SHP77 (cell line): ENCODE results near the gene GAREM1.
A peak's percentile ranks its signal among the peaks of the same experiment; 100 is the strongest.

Experiments
- DNase-seq, 2 experiments: peaks; one replicate each; lab custom pipeline; 2025; lab: John Stamatoyannopoulos, UW

Gene GAREM1

DNA sequence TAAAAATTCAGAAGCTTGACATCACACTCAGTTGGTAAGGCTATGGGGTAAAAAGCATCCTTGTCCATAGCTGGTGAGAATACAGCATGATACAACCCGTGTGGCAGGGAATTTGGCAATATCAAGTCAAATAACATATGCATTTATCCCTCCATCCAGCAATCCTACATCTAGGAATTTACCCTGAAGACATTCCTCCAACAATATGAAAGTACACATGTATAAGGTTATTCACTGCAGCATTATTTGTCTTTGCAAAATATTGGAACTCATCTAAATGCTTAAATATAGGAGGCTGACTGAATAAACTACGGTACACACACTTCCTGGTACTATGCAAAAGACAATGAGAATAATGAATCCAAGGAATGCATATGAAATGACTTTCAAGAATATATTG is 179.9 kb downstream of the GAREM1 start:
- no peak for DNase-seq

DNA sequence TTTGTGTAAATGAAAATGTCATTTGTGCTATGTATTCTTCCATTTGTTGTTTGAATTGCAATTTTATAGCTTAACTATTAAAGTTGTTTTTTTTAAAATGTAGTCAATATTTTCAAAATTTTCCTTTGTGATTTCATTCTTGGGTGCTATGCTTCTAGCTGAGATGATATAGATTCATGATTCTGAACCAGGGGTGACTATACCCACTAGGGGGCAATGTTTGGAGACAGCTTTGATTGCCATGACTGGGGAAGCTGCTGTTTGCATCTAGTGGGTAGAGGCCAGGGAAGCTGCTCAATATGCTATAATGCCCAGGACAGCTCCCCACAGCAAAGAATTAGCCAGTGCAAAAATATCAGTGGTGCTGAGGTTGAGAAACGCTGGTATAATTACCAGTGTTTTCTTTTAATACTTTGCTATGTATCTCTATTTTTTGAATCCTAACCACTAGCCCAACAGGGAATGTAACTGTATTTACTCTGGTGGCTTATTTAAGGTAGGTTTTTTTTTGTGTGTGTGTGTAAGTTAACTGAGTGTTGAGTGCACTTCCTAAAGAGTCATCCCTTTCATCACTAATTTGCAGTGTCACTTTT is 181.1 kb downstream of the GAREM1 start:
- DNase-seq, result peak; percentile 72 to 80

DNA sequence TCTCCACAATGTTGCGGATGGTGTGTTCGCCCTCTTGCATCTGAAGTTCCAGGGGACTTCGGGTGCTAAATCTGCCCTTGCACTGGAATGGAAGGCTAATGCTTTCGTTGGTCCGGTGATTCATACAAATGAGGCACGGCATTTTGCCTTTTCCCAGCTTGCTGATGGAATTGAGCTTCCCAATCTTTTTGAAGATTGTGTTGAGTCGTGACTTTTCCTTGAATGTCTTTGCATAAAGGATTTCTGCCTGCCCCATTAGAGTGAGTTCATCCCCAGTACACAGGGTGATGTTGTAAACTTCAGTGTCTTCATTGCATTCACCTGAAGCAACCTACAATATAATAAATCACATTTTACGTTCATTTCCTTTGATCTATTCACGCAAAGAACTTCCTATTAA is 182.8 kb downstream of the GAREM1 start:
- no peak for DNase-seq

GRCh38 chr18:32287249-32287648 is 183.4 kb downstream of the GAREM1 start:
- DNase-seq, result no peak

GRCh38 chr18:32286749-32287148 is 183.9 kb downstream of the GAREM1 start:
- DNase-seq, result no peak

- DNase-seq, result no peak
These were observed 186.4 kb downstream of the GAREM1 start for GRCh38 chr18:32284284-32284683.

- no peak for DNase-seq
These were observed 189.8 kb downstream of the GAREM1 start for GRCh38 chr18:32280911-32281310.

- DNase-seq, result no peak
These were observed 190.4 kb downstream of the GAREM1 start for GRCh38 chr18:32280188-32280783.

GRCh38 chr18:32278177-32278799 is 192.4 kb downstream of the GAREM1 start:
- no peak for DNase-seq

DNA sequence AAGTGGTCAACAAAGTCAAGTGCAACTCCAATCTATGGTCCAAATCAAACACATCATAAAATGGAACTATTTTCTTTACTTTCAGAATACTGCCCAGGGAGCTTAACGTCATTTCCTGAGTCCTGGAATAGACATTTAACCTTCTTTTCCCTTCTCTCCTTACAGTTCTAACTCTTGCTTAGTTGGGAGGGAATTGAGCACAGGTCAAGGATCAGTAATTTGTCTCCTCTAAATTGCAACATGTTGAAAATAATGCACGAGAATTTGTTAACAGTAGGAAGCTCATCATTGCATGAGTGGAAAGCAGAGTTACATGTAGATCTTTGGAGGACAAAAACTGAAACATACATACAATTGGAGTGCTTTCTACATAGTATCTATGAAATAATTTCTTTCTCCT is 193.1 kb downstream of the GAREM1 start:
- no peak for DNase-seq

DNA sequence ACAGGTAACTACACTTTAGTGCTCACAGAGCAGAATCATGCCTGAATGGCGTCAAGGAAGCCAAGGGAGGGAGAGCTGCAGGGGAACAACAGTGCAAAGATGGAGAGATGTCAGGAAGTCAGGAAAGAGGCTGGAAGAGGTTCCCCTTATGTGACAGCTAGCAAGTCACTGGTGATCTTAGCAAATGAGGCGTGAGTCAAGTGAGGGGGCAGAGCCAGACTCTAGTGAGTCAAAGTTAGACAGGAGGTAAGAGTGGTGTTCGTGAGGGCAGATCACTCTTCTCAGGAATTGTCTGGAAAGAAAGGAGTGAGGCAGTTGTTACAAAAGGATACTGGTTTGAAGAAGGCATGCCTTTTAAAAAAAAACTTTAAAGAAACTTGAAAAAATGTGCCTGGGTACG is 193.8 kb downstream of the GAREM1 start:
- no peak for DNase-seq

GRCh38 chr18:32276256-32276655 is 194.4 kb downstream of the GAREM1 start:
- no peak for DNase-seq

DNA sequence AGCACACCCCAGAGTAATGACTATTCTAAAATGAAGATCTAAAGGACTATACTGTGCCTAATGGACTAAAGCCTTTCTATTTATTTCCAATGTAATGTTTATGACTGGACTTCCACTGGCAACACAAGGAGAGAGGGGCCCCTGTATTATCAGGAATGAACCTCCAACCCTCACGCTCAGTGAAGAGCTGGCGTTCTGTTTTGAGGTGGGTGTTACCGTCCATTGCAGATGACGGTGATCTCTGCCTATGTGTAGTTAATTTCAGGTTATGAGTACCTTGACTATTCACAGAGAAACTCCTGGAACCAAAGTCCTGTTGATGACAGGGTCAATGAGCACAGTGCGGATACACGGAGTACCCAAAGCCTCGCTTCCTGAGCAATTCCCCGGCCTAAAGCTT is 195.5 kb downstream of the GAREM1 start:
- DNase-seq, result no peak

- DNase-seq, result no peak
These were observed 196.4 kb downstream of the GAREM1 start for GRCh38 chr18:32274307-32274706.

- DNase-seq, result peak; percentile 8 to 28
These were observed 198.9 kb downstream of the GAREM1 start for GRCh38 chr18:32271672-32272208.

GRCh38 chr18:32270341-32270740 is 200.3 kb downstream of the GAREM1 start:
- no peak for DNase-seq

GRCh38 chr18:32267463-32267862 is 203.2 kb downstream of the GAREM1 start:
- DNase-seq, result peak; percentile 65 to 73

GRCh38 chr18:32264401-32264800 is 206.3 kb downstream of the GAREM1 start:
- DNase-seq, result no peak

DNA sequence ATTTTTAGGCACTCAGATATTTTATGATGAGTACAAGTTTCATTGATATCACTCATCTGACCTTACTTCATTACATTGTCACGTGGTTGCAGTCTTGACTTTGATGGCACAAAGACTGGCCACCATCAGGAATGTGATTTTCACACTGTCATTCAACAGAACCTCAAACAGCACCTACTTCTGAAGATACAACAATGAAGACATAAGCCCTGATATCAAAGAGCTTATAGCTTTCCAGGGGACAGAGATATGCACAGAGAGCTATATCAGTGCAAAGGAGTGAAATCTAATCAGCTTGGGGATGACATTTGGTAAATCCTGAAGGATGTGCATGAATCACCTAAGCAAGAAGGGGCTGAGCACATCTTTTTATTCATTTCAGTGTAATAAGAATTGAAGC is 208.6 kb downstream of the GAREM1 start:
- no peak for DNase-seq

DNA sequence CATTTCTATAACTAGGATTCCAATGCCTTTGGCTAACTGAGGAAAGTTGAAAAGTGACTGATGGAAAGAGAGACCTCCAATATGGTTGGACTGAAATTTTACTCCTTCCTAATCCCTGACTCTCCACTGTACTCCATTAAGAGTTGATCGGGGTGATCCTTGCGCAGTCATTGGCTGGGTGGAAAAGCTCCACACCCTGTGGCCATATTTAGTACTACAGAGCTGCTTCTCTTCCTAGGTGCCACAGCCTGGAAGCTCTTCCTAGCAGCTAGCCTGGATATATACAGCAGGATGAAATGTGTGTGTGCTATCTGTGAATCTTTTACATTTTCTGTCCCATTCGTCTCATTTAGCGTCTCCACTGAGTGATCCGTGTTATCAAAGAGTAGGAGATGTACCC is 209.7 kb downstream of the GAREM1 start:
- DNase-seq, result no peak

DNA sequence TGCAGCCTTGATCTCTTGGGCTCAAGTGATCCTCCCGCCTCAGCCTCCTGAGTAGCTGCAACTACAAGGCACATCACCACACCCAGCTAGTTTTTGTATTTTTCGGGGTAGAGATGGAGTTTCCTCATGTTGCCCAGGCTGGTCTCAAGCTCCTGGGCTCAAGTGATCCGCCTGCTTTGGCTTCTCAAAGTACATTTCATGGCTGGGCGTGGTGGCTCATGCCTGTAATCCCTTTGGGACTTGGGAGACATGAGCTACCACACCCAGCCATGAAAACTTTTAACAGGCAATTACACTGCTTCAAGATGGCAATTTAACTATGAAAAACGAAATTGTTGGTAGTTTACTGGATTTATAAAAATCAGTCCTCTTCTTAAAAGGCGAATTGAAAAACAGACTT is 211.1 kb downstream of the GAREM1 start:
- no peak for DNase-seq

GRCh38 chr18:32258558-32259204 is 212.0 kb downstream of the GAREM1 start:
- no peak for DNase-seq

GRCh38 chr18:32258148-32258547 is 212.5 kb downstream of the GAREM1 start:
- no peak for DNase-seq
